ENCODE data around the gene DDX10. TPM values are rescaled to one million over a fixed set of nuclear protein-coding genes. Genes with fewer than 3 reads are reported as not detected.

The DDX10 gene
- total and polyA plus RNA-seq, 12 donors = 10.6 to 141 (median 22.6) TPM

DNA sequence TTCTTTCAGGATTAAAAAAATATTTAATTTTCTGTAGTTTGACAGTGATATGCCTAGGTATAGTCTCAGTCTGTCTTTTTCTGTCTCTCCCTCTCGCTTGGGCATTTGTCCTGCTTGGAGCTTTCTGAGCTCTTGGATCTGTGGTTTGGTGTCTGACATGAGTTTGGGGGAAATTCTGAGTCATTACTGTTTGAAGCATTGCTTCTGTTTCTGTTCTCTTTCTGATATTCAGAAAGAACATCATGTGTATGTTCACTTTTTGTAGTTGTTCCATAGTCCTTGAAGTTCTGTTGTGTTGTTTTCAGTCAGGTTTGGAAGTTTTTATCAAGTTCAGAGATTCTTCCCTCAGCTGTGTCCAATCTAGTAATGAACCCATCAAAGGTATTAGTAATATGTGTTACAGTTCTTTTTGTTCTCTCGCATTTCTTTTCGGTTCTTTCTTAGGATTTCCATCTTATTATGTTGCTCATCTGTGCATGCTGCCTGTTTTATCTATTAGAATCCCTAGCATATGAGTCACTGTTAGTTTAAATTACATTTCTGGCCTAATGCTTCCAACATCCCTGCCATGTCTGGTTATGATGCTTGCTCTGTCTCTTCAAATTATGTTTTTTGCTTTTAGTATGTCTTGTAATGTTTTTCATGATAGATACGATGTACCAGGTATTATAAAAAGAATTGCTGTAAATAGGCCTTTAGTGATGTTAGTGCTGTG lies 48.4 kb downstream of the DDX10 start:
- TF ChIP-seq POLR2A (IDR thresholded peaks at IDR 0.05) = no peak
- TF ChIP-seq, protein P1, sequence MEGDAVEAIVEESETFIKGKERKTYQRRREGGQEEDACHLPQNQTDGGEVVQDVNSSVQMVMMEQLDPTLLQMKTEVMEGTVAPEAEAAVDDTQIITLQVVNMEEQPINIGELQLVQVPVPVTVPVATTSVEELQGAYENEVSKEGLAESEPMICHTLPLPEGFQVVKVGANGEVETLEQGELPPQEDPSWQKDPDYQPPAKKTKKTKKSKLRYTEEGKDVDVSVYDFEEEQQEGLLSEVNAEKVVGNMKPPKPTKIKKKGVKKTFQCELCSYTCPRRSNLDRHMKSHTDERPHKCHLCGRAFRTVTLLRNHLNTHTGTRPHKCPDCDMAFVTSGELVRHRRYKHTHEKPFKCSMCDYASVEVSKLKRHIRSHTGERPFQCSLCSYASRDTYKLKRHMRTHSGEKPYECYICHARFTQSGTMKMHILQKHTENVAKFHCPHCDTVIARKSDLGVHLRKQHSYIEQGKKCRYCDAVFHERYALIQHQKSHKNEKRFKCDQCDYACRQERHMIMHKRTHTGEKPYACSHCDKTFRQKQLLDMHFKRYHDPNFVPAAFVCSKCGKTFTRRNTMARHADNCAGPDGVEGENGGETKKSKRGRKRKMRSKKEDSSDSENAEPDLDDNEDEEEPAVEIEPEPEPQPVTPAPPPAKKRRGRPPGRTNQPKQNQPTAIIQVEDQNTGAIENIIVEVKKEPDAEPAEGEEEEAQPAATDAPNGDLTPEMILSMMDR (IDR thresholded peaks at IDR 0.05) = no peak
- WGBS, 4 donors = 91 to 96% (median 94%) methylated on average over 4 of the region's 4 CpGs
- Histone ChIP-seq H3K4me1 (replicated peaks in 1 of 2) (no peaks in the 10 kb centered on the region), H3K4me3 (no peak overlapping the region), H3K27me3 (no peaks in the 10 kb centered on the region), H3K9me3 (replicated peaks in 1 of 3) (peaks cover 0 to 14% (median 3%) of the 10 kb centered on the region in 3 donors), H3K27ac (no peak overlapping the region), H3K36me3 (replicated peaks in 1 of 2) (no peaks in the 10 kb centered on the region)
- no peak for DNase-seq
- intact Hi-C loops (cut with DNase I) = no loop called here

DNA sequence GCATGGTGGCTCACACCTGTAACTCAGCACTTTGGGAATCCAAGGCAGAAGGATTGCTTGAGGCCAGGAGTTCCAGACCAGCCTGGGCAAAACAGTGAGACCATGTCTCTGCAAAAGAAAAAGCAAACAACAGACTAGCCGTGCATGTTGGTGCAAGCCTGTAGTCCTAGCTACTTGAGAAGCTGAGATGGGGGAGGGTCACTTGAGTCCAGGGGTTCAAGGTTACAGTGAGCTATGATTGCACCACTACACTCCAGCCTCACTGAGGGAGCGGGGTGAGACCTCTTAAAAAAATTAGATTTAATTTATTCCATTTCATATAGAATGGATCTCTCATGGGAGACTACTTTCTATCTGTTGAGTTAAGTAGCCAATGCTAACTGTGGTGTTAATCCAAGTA lies 50.4 kb downstream of the DDX10 start:
- DNase-seq = no peak
- peaks cover 0 to 7% (median 0%) of the 10 kb centered on the region in 3 donors for H3K9me3 ChIP-seq (replicated peaks in 1 of 3)
- no peak overlapping the region for H3K4me3 ChIP-seq
- no peak overlapping the region for H3K27ac ChIP-seq
- no peaks in the 10 kb centered on the region for H3K27me3 ChIP-seq
- H3K36me3 ChIP-seq (replicated peaks in 1 of 2) = no peaks in the 10 kb centered on the region
- 85 to 96% (median 94%) methylated on average over 2 of the region's 2 CpGs for WGBS, 4 donors
- H3K4me1 ChIP-seq (replicated peaks in 1 of 2) = no peaks in the 10 kb centered on the region
- TF ChIP-seq POLR2A (IDR thresholded peaks at IDR 0.05) = no peak
- TF ChIP-seq, protein P1 (IDR thresholded peaks at IDR 0.05) = no peak
- intact Hi-C loops (cut with DNase I) = no loop called here

DNA sequence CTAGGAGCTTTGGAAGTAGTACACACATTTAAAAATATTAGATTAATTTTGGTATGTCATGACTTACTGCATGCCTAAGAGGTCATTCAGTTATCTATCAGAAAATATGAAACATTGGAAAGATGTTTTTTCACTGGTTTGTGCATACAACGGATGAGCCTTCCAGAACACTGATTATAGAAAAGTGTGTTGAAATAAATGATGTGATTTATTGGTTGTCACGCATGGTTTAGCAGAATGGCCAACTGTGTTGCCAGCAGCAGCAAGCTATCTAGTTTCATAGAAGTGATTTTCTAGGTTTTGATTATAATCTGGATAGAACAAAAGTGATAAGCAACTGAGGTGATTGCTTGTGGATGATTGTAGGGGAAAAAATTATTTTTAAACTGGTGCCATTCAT lies 53.6 kb downstream of the DDX10 start:
- Histone ChIP-seq H3K4me1 (replicated peaks in 1 of 2) (no peaks in the 10 kb centered on the region), H3K9me3 (replicated peaks in 1 of 3) (no peaks in the 10 kb centered on the region), H3K27ac (no peak overlapping the region), H3K36me3 (replicated peaks in 1 of 2) (no peaks in the 10 kb centered on the region), H3K4me3 (no peak overlapping the region), H3K27me3 (no peaks in the 10 kb centered on the region)
- no peak for TF ChIP-seq POLR2A (IDR thresholded peaks at IDR 0.05)
- TF ChIP-seq, protein P1 (IDR thresholded peaks at IDR 0.05) = no peak
- DNase-seq = peak in 1 of 7 donors; percentile 18
- intact Hi-C loops (cut with DNase I) = no loop called here
- WGBS, 4 donors = 36 to 43% (median 43%) methylated on average over 2 of the region's 2 CpGs

DNA sequence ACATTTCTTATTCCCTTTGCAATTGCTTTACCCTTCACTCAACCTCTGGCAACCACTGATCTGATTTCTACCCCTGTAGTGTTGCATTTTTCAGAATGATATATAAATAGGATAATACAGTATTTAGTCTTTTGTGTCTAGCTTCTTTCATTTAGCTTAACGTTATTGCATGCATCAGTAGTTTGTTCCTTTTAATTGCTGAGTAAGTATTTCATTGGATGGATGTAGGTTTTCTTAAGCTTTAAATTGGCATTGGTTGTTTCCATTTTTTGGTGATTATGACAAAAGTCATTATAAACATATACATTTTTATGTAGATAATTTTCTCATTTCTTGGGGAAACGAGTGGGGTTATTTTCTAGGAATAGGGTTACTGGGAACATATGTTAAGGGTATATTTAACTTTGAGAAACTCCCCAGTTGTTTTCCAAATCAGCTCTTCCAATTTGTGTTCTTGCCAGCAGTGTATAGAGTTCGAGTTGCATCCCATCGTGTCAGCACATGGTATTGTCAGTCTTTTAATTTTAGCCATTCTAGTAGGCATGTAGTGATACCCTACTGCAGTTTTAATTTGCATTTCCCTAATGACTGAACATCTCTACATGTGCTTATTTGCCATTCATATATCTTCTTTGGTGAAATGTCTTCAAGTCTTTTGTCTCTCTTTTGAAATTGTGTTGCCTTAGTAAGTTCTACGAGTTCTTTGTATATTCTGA lies 60.3 kb downstream of the DDX10 start:
- H3K27ac ChIP-seq = no peak overlapping the region
- H3K36me3 ChIP-seq (replicated peaks in 1 of 2) = no peaks in the 10 kb centered on the region
- H3K4me1 ChIP-seq (replicated peaks in 1 of 2) = no peaks in the 10 kb centered on the region
- H3K27me3 ChIP-seq = no peaks in the 10 kb centered on the region
- DNase-seq = no peak
- 57 to 79% (median 68%) methylated on average over 5 of the region's 5 CpGs for WGBS, 4 donors
- TF ChIP-seq, protein P1 (IDR thresholded peaks at IDR 0.05) = no peak
- TF ChIP-seq POLR2A (IDR thresholded peaks at IDR 0.05) = no peak
- no peak overlapping the region for H3K4me3 ChIP-seq
- intact Hi-C loops (cut with DNase I) = no loop called here
- H3K9me3 ChIP-seq (replicated peaks in 1 of 3) = no peaks in the 10 kb centered on the region

All from adrenal gland (tissue), 12 donors.